Measurements from ENCODE around the gene CENPO.

- TF ChIP-seq CTCF (IDR thresholded peaks at IDR 0.05) (no peak), POLR2A (IDR thresholded peaks at IDR 0.05) (no peak)
Observed at GRCh38 chr2:24743924-24744323, 49.3 kb upstream of the CENPO start.

Data from thyroid gland (tissue), 4 donors.